H9 (cell line): ENCODE measurements around the gene ASIC1. TPM values are rescaled to one million over a fixed set of nuclear protein-coding genes. Genes with fewer than 3 reads are reported as not detected.

ENCODE experiments used
- DNase-seq: peaks from one replicate; pipeline ENCODE4 v3.0.0-alpha.2; 2017
- H2AFZ ChIP-seq: one replicate; pipeline ENCODE4 v1.6.1; 2013; ENCODE audit warnings: mild to moderate bottlenecking, low read length, control low read depth, moderate library complexity
- H2AK5ac ChIP-seq: 2 replicates; pipeline ENCODE4 v1.6.1; 2013; ENCODE audit warnings: low read length, control low read depth, mixed read lengths; ENCODE audit not compliant: insufficient read length
- H2BK120ac ChIP-seq: one replicate; pipeline ENCODE4 v1.6.1; 2013; ENCODE audit warnings: low read depth, mild to moderate bottlenecking, low read length, control low read depth, inconsistent platforms; ENCODE audit not compliant: poor library complexity, severe bottlenecking
- H2BK12ac ChIP-seq: 2 replicates; pipeline ENCODE4 v1.6.1; 2013; ENCODE audit warnings: low read length, control low read depth, mixed read lengths, low read depth; ENCODE audit not compliant: insufficient read length
- H2BK15ac ChIP-seq: 2 replicates; pipeline ENCODE4 v1.6.1; 2013; ENCODE audit warnings: low read depth, low read length, control low read depth
- H2BK20ac ChIP-seq: one replicate; pipeline ENCODE4 v1.6.1; 2013; ENCODE audit warnings: low read depth, mild to moderate bottlenecking, low read length, control low read depth, inconsistent platforms; ENCODE audit not compliant: poor library complexity, severe bottlenecking
- H2BK5ac ChIP-seq: 2 replicates; pipeline ENCODE4 v1.6.1; 2013; ENCODE audit warnings: low read length, control low read depth, mixed read lengths; ENCODE audit not compliant: insufficient read length
- H3K14ac ChIP-seq: 2 replicates; pipeline ENCODE4 v1.6.1; 2013; ENCODE audit warnings: low read length, control low read depth; ENCODE audit not compliant: insufficient read depth
- H3K18ac ChIP-seq: 2 replicates; pipeline ENCODE4 v1.6.1; 2013; ENCODE audit warnings: low read depth, mild to moderate bottlenecking, mixed read lengths, low read length, control low read depth; ENCODE audit not compliant: insufficient read length
- H3K23ac ChIP-seq: 2 replicates; pipeline ENCODE4 v1.6.1; 2013; ENCODE audit warnings: low read length, control low read depth, mixed read lengths, low read depth; ENCODE audit not compliant: insufficient read length
- H3K23me2 ChIP-seq: 2 replicates; pipeline ENCODE4 v1.6.1; 2013; ENCODE audit warnings: low read depth, mild to moderate bottlenecking, mixed read lengths, low read length, control low read depth; ENCODE audit not compliant: insufficient read length, poor library complexity, severe bottlenecking
- H3K27ac ChIP-seq: 2 replicates; pipeline ENCODE4 v1.5.1; 2013; ENCODE audit warnings: low read length, control low read depth, mixed read lengths, low read depth; ENCODE audit not compliant: insufficient read length
- H3K27me3 ChIP-seq: 2 replicates; pipeline ENCODE4 v1.6.1; 2013; ENCODE audit warnings: low read length, control low read depth, inconsistent platforms; ENCODE audit not compliant: insufficient read depth
- H3K4ac ChIP-seq: 2 replicates; pipeline ENCODE4 v1.6.1; 2013; ENCODE audit warnings: low read depth, mild to moderate bottlenecking, control low read depth, inconsistent platforms, low read length, moderate library complexity
- H3K4me1 ChIP-seq: 2 replicates; pipeline ENCODE4 v1.6.1; 2013; ENCODE audit warnings: low read length, control low read depth, inconsistent platforms; ENCODE audit not compliant: insufficient read depth
- H3K4me2 ChIP-seq: 2 replicates; pipeline ENCODE4 v1.6.1; 2013; ENCODE audit warnings: low read length, control low read depth, mixed read lengths; ENCODE audit not compliant: insufficient read length, insufficient read depth
- H3K56ac ChIP-seq: 2 replicates; pipeline ENCODE4 v1.6.1; 2013; ENCODE audit warnings: low read depth, mild to moderate bottlenecking, mixed read lengths, low read length, control low read depth; ENCODE audit not compliant: insufficient read length
- H3K79me1 ChIP-seq: 2 replicates; pipeline ENCODE4 v1.6.1; 2013; ENCODE audit warnings: low read depth, mild to moderate bottlenecking, moderate library complexity, low read length, control low read depth, inconsistent platforms; ENCODE audit not compliant: insufficient read depth, poor library complexity, severe bottlenecking
- H3K79me2 ChIP-seq: 2 replicates; pipeline ENCODE4 v1.6.1; 2013; ENCODE audit warnings: low read length, control low read depth, inconsistent platforms; ENCODE audit not compliant: insufficient read depth
- H3K9ac ChIP-seq: 2 replicates; pipeline ENCODE4 v1.6.1; 2013; ENCODE audit warnings: low read length, control low read depth, mixed read lengths; ENCODE audit not compliant: insufficient read length; ENCODE audit errors: extremely low read depth
- H3K9me3 ChIP-seq: one replicate; pipeline ENCODE4 v1.6.1; 2013; ENCODE audit warnings: low read depth, low read length, inconsistent platforms; ENCODE audit not compliant: control insufficient read depth
- H3T11ph ChIP-seq: one replicate; pipeline ENCODE4 v1.6.1; 2013; ENCODE audit warnings: mild to moderate bottlenecking, low read length, control low read depth, inconsistent platforms
- H4K20me1 ChIP-seq: one replicate; pipeline ENCODE4 v1.6.1; 2013; ENCODE audit not compliant: control insufficient read depth, insufficient read length, insufficient read depth
- H4K5ac ChIP-seq: 2 replicates; pipeline ENCODE4 v1.6.1; 2013; ENCODE audit warnings: low read depth, mild to moderate bottlenecking, mixed read lengths, low read length, control low read depth; ENCODE audit not compliant: insufficient read length
- H4K8ac ChIP-seq: replicated peaks from 2 replicates; pipeline ENCODE4 v1.6.1; 2013; ENCODE audit warnings: low read length, control low read depth, mixed read lengths, low read depth; ENCODE audit not compliant: insufficient read length
- H4K91ac ChIP-seq: 2 replicates; pipeline ENCODE4 v1.6.1; 2013; ENCODE audit warnings: low read depth, mild to moderate bottlenecking, moderate library complexity, mixed read lengths, low read length, control low read depth; ENCODE audit not compliant: insufficient read length
- H3K27ac Mint-ChIP-seq, 3 experiments: 2 replicates in 2 of 3; 3 replicates in 1 of 3; pipeline ENCODE4 v1.8.0; 2020 to 2021; ENCODE audit warnings: mixed read lengths in 3 of 3, mild to moderate bottlenecking in 1 of 3, moderate library complexity in 1 of 3
- H3K27me3 Mint-ChIP-seq: 2 replicates; pipeline ENCODE4 v1.8.0; 2021; ENCODE audit warnings: low read depth, mild to moderate bottlenecking, moderate library complexity, mixed read lengths
- H3K36me3 Mint-ChIP-seq, 3 experiments: 2 replicates in 2 of 3; 3 replicates in 1 of 3; pipeline ENCODE4 v1.8.0; 2020 to 2021; ENCODE audit warnings: low read depth in 3 of 3, mixed read lengths in 3 of 3; ENCODE audit not compliant: insufficient read depth in 1 of 3
- H3K4me1 Mint-ChIP-seq, 2 experiments: 2 replicates each; pipeline ENCODE4 v1.8.0; 2020; ENCODE audit warnings: mixed read lengths in 2 of 2
- H3K4me3 Mint-ChIP-seq, 2 experiments: 2 replicates in 1 of 2; 3 replicates in 1 of 2; pipeline ENCODE4 v1.8.0; 2020 to 2021; ENCODE audit warnings: mild to moderate bottlenecking in 2 of 2, mixed read lengths in 2 of 2, moderate library complexity in 1 of 2
- H3K9me3 Mint-ChIP-seq, 2 experiments: 2 replicates in 1 of 2; 3 replicates in 1 of 2; pipeline ENCODE4 v1.8.0; 2020; ENCODE audit warnings: mild to moderate bottlenecking in 2 of 2, mixed read lengths in 2 of 2, moderate library complexity in 1 of 2
- WGBS: extraction: QIAGEN DNeasy Blood & Tissue Kit; methylation state at CpG from one replicate; pipeline ENCODE4 v1.1.7; 2013; ENCODE audit warnings: missing lambda C conversion rate, low lambda C conversion rate, mixed read lengths; ENCODE audit not compliant: insufficient read length; ENCODE audit errors: extremely low coverage; 5-methylcytosine and 5-hydroxymethylcytosine counted together
- total RNA-seq: library from RNA; stranded (reverse); gene quantifications from 2 replicates; pipeline ENCODE4 v1.2.1, GENCODE V29; 2021
- TF ChIP-seq, protein P1 (sequence below): fragments of 200-600 bp; sonication (generic); conservative IDR thresholded peaks from 3 replicates; pipeline ENCODE4 v1.8.0; 2021; ENCODE audit warnings: antibody characterized with exemption, mild to moderate bottlenecking

Gene ASIC1
- total RNA-seq, 1 experiment from 2014 or later = 3.9 TPM

DNA sequence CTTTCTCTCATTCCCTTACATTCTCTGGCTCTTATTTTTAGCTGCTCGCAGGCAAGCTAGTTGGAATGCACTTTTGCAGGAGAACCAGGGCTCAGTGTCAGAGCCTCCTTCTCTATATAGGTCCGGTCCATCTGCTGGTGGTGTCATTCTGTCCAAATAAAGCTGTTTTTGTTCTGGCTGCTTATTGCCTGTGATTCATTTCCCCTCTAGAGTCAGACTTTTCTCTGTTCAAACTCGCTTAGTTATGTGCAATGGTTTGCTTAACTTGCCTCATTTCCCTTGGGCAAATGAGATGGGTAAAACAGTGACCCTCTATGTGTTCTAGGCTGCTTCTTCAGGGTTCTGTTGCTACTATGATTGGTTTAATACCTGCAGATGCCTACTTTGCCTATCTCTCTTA lies 30.6 kb downstream of the ASIC1 start:
- no CpG with 5 or more reads among the region's 3 CpGs for WGBS
- no peak overlapping the region for H2AFZ ChIP-seq
- H3K36me3 Mint-ChIP-seq = peaks cover 50 to 69% (median 62%) of the 10 kb centered on the region in 3 experiments; a peak in 6 of 7 replicates
- no peak overlapping the region for H3K27ac ChIP-seq
- no peaks in the 10 kb centered on the region for H3K79me1 ChIP-seq
- no peaks in the 10 kb centered on the region for H3K4me1 ChIP-seq
- no peak overlapping the region for H4K5ac ChIP-seq
- no peak overlapping the region for H3T11ph ChIP-seq
- peaks cover 9 to 12% of the 10 kb centered on the region in 2 experiments for H3K4me1 Mint-ChIP-seq
- H4K20me1 ChIP-seq = no peaks in the 10 kb centered on the region
- no peak overlapping the region for H3K9ac ChIP-seq
- H2BK5ac ChIP-seq = no peak overlapping the region
- no peak overlapping the region for H3K4me2 ChIP-seq
- no peak overlapping the region for H3K23ac ChIP-seq
- H2AK5ac ChIP-seq = no peak overlapping the region
- no peaks in the 10 kb centered on the region for H3K27me3 ChIP-seq
- H3K27me3 Mint-ChIP-seq = no peaks in the 10 kb centered on the region
- no peak overlapping the region for H2BK12ac ChIP-seq
- H4K8ac ChIP-seq = no peak overlapping the region
- H3K14ac ChIP-seq = no peak overlapping the region
- no peak overlapping the region for H3K56ac ChIP-seq
- TF ChIP-seq, protein P1, sequence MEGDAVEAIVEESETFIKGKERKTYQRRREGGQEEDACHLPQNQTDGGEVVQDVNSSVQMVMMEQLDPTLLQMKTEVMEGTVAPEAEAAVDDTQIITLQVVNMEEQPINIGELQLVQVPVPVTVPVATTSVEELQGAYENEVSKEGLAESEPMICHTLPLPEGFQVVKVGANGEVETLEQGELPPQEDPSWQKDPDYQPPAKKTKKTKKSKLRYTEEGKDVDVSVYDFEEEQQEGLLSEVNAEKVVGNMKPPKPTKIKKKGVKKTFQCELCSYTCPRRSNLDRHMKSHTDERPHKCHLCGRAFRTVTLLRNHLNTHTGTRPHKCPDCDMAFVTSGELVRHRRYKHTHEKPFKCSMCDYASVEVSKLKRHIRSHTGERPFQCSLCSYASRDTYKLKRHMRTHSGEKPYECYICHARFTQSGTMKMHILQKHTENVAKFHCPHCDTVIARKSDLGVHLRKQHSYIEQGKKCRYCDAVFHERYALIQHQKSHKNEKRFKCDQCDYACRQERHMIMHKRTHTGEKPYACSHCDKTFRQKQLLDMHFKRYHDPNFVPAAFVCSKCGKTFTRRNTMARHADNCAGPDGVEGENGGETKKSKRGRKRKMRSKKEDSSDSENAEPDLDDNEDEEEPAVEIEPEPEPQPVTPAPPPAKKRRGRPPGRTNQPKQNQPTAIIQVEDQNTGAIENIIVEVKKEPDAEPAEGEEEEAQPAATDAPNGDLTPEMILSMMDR = no peak
- H3K27ac Mint-ChIP-seq = no peak overlapping the region; a peak in 1 of 7 replicates
- DNase-seq = no peak
- H3K18ac ChIP-seq = no peak overlapping the region
- no peaks in the 10 kb centered on the region for H3K9me3 Mint-ChIP-seq
- H4K91ac ChIP-seq = no peak overlapping the region
- H2BK20ac ChIP-seq = no peak overlapping the region
- H3K4ac ChIP-seq = no peak overlapping the region
- no peaks in the 10 kb centered on the region for H3K23me2 ChIP-seq
- H2BK120ac ChIP-seq = no peak overlapping the region
- H2BK15ac ChIP-seq = no peak overlapping the region
- no peak overlapping the region for H3K4me3 Mint-ChIP-seq
- no peaks in the 10 kb centered on the region for H3K79me2 ChIP-seq
- H3K9me3 ChIP-seq = no peaks in the 10 kb centered on the region
